Measurements from ENCODE around the gene PEX10. TPM values are rescaled to one million over a fixed set of nuclear protein-coding genes. Genes with fewer than 3 reads are reported as not detected.
"Not testable (repeated sequence)": the region's sequence is repeated elsewhere in the genome, so short reads cannot be mapped to it uniquely, and the experiment has no call there.

PEX10 gene
- total and polyA plus RNA-seq, 2 experiments from 2014 or later = 24.7 to 25.5 TPM

- TF ChIP-seq EZH2phosphoT487 (IDR thresholded peaks at IDR 0.05; ENCODE audit: low read depth, severe bottlenecking, unreplicated experiment) = no peak
- TF ChIP-seq CTCF (IDR thresholded peaks at IDR 0.05; ENCODE audit: poor library complexity) = peak; percentile 9
- TF ChIP-seq EZH2 (IDR thresholded peaks at IDR 0.05; ENCODE audit: borderline replicate concordance) = no peak
- no peak overlapping the region for H2AFZ ChIP-seq
- H3K4me3 ChIP-seq = no peak overlapping the region
- no peak overlapping the region for H3K27ac ChIP-seq
- WGBS (ENCODE audit: low lambda C conversion rate, missing lambda C conversion rate) = 81% methylated on average over 22 of the region's 23 CpGs
- no peaks in the 10 kb centered on the region for H3K79me2 ChIP-seq
- no peak overlapping the region for H3K4me2 ChIP-seq
- H4K20me1 ChIP-seq (ENCODE audit: insufficient read depth, poor library complexity, severe bottlenecking) = no peaks in the 10 kb centered on the region
- H3K36me3 ChIP-seq (replicated peaks; ENCODE audit: insufficient read depth, low read depth) = no peaks in the 10 kb centered on the region
- H3K27me3 ChIP-seq = no peaks in the 10 kb centered on the region
- DNase-seq (ENCODE audit: low spot score) = peak; percentile 21
- no peaks in the 10 kb centered on the region for H3K9me2 ChIP-seq (replicated peaks; ENCODE audit: insufficient read depth)
- H3K9me3 ChIP-seq (ENCODE audit: low read depth) = no peaks in the 10 kb centered on the region
- no peaks in the 10 kb centered on the region for H3K4me1 ChIP-seq (ENCODE audit: insufficient read depth)
Observed at GRCh38 chr1:2459757-2460156, 47.4 kb upstream of the PEX10 start.

GRCh38 chr1:2459102-2459753 is 46.9 kb upstream of the PEX10 start:
- H3K9me2 ChIP-seq (replicated peaks; ENCODE audit: insufficient read depth); H3K4me2 ChIP-seq; H4K20me1 ChIP-seq (ENCODE audit: insufficient read depth, poor library complexity, severe bottlenecking); H3K4me3 ChIP-seq; DNase-seq (ENCODE audit: low spot score); H2AFZ ChIP-seq; H3K79me2 ChIP-seq; H3K4me1 ChIP-seq (ENCODE audit: insufficient read depth); H3K36me3 ChIP-seq (replicated peaks; ENCODE audit: insufficient read depth, low read depth); H3K27me3 ChIP-seq; H3K27ac ChIP-seq; H3K9me3 ChIP-seq (ENCODE audit: low read depth): not testable (repeated sequence)
- 90% methylated on average over 11 of the region's 16 CpGs for WGBS (ENCODE audit: low lambda C conversion rate, missing lambda C conversion rate)

GRCh38 chr1:2458687-2459086 is 46.3 kb upstream of the PEX10 start:
- H3K4me3 ChIP-seq = no peak overlapping the region
- no peaks in the 10 kb centered on the region for H3K9me2 ChIP-seq (replicated peaks; ENCODE audit: insufficient read depth)
- no peak overlapping the region for H2AFZ ChIP-seq
- no peak overlapping the region for H3K27ac ChIP-seq
- no peaks in the 10 kb centered on the region for H4K20me1 ChIP-seq (ENCODE audit: insufficient read depth, poor library complexity, severe bottlenecking)
- no peak overlapping the region for H3K4me2 ChIP-seq
- no peak for TF ChIP-seq CTCF (IDR thresholded peaks at IDR 0.05; ENCODE audit: poor library complexity)
- H3K4me1 ChIP-seq (ENCODE audit: insufficient read depth) = no peaks in the 10 kb centered on the region
- H3K27me3 ChIP-seq = no peaks in the 10 kb centered on the region
- H3K79me2 ChIP-seq = no peaks in the 10 kb centered on the region
- 94% methylated on average over 18 of the region's 18 CpGs for WGBS (ENCODE audit: low lambda C conversion rate, missing lambda C conversion rate)
- H3K9me3 ChIP-seq (ENCODE audit: low read depth) = no peaks in the 10 kb centered on the region
- DNase-seq (ENCODE audit: low spot score) = no peak
- no peaks in the 10 kb centered on the region for H3K36me3 ChIP-seq (replicated peaks; ENCODE audit: insufficient read depth, low read depth)

- no peaks in the 10 kb centered on the region for H3K27me3 ChIP-seq
- H3K4me3 ChIP-seq = no peak overlapping the region
- H3K9me2 ChIP-seq (replicated peaks; ENCODE audit: insufficient read depth) = no peaks in the 10 kb centered on the region
- H3K9me3 ChIP-seq (ENCODE audit: low read depth) = no peaks in the 10 kb centered on the region
- no peak overlapping the region for H3K27ac ChIP-seq
- H3K4me2 ChIP-seq = no peak overlapping the region
- no peaks in the 10 kb centered on the region for H4K20me1 ChIP-seq (ENCODE audit: insufficient read depth, poor library complexity, severe bottlenecking)
- 87% methylated on average over 17 of the region's 17 CpGs for WGBS (ENCODE audit: low lambda C conversion rate, missing lambda C conversion rate)
- no peak overlapping the region for H2AFZ ChIP-seq
- no peaks in the 10 kb centered on the region for H3K4me1 ChIP-seq (ENCODE audit: insufficient read depth)
- no peaks in the 10 kb centered on the region for H3K36me3 ChIP-seq (replicated peaks; ENCODE audit: insufficient read depth, low read depth)
- no peak for TF ChIP-seq EZH2 (IDR thresholded peaks at IDR 0.05; ENCODE audit: borderline replicate concordance)
- no peak for TF ChIP-seq EZH2phosphoT487 (IDR thresholded peaks at IDR 0.05; ENCODE audit: low read depth, severe bottlenecking, unreplicated experiment)
- no peak for TF ChIP-seq CTCF (IDR thresholded peaks at IDR 0.05; ENCODE audit: poor library complexity)
- no peaks in the 10 kb centered on the region for H3K79me2 ChIP-seq
- no peak for DNase-seq (ENCODE audit: low spot score)
Observed at GRCh38 chr1:2457444-2457843, 45.1 kb upstream of the PEX10 start.

All from hepatocyte (in vitro differentiated cells).